HG02981 (cell line): ENCODE measurements around the gene RNF148.
"Not testable (repeated sequence)": the region's sequence is repeated elsewhere in the genome, so short reads cannot be mapped to it uniquely, and the experiment has no call there.

ENCODE experiments used
- ATAC-seq: cut with Tn5 transposase; IDR thresholded peaks from one replicate; pipeline ENCODE4 v1.9.1; 2021; ENCODE audit warnings: mild to moderate bottlenecking, moderate library complexity; ENCODE audit not compliant: unreplicated experiment

Gene RNF148

GRCh38 chr7:122691569-122692235, 11.0 kb downstream of the RNF148 start:
- no peak for ATAC-seq

GRCh38 chr7:122689346-122690109, 13.2 kb downstream of the RNF148 start:
- ATAC-seq: no peak

GRCh38 chr7:122688400-122688998, 14.2 kb downstream of the RNF148 start:
- no peak for ATAC-seq

GRCh38 chr7:122686360-122686878, 16.3 kb downstream of the RNF148 start:
- no peak for ATAC-seq

- no peak for ATAC-seq
Observed at GRCh38 chr7:122684504-122684903, 18.2 kb downstream of the RNF148 start.

GRCh38 chr7:122682815-122683550, 19.7 kb downstream of the RNF148 start:
- ATAC-seq: no peak

GRCh38 chr7:122681186-122681585, 21.5 kb downstream of the RNF148 start:
- not testable (repeated sequence) for ATAC-seq

- no peak for ATAC-seq
Observed at GRCh38 chr7:122679813-122680212, 22.9 kb downstream of the RNF148 start.

GRCh38 chr7:122679269-122679709, 23.4 kb downstream of the RNF148 start:
- ATAC-seq: not testable (repeated sequence)

- ATAC-seq: no peak
Observed at GRCh38 chr7:122677149-122677548, 25.6 kb downstream of the RNF148 start.

- no peak for ATAC-seq
Observed at GRCh38 chr7:122676466-122676865, 26.3 kb downstream of the RNF148 start.

- ATAC-seq: no peak
Observed at GRCh38 chr7:122675621-122676020, 27.1 kb downstream of the RNF148 start.

- no peak for ATAC-seq
Observed at GRCh38 chr7:122675011-122675410, 27.7 kb downstream of the RNF148 start.

GRCh38 chr7:122674502-122674901, 28.2 kb downstream of the RNF148 start:
- ATAC-seq: no peak

GRCh38 chr7:122673951-122674350, 28.8 kb downstream of the RNF148 start:
- no peak for ATAC-seq

- no peak for ATAC-seq
Observed at GRCh38 chr7:122672536-122672935, 30.2 kb downstream of the RNF148 start.

GRCh38 chr7:122663733-122664132, 39.0 kb downstream of the RNF148 start:
- no peak for ATAC-seq

GRCh38 chr7:122658856-122659255, 43.9 kb downstream of the RNF148 start:
- ATAC-seq: no peak

- no peak for ATAC-seq
Observed at GRCh38 chr7:122653685-122654084, 49.0 kb downstream of the RNF148 start.

- ATAC-seq: no peak
Observed at GRCh38 chr7:122652876-122653275, 49.8 kb downstream of the RNF148 start.
